LNCaP clone FGC (cell line): ENCODE data around the gene PPP1R37.

Experiments used
- DNase-seq: peaks from one replicate; pipeline ENCODE4 v3.0.0-alpha.2; 2011; ENCODE audit warnings: low read depth
- H3K4me3 ChIP-seq: 2 replicates; pipeline ENCODE4 v1.5.1; 2011; ENCODE audit warnings: mild to moderate bottlenecking, low read depth, low read length, control low read depth
- TF ChIP-seq, protein P1 (sequence below): IDR thresholded peaks from 2 replicates; pipeline ENCODE4 v1.5.1; 2012; ENCODE audit warnings: mild to moderate bottlenecking; ENCODE audit not compliant: control insufficient read depth, insufficient read depth; ENCODE audit errors: extremely low read depth

The PPP1R37 gene

DNA sequence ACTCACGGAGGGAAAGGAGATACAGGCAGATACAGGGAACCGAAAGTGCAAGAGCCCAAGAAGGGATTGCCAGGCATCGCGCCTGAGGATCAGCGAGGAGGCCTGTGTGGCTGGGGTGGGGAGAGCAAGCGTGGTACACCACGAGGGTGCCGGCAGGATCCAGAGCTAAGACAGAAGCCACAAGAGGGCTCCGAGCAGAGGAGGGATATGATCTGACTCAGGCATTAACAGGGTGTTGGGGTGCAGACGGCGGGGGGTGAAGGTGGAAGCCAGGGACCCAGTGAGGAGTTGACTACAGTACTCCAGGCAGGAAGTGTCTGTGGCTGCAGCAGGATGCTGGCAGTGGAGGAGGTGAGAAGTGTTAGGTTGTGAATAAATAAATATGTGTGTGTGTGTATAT lies 5.4 kb upstream of the PPP1R37 start:
- TF ChIP-seq, protein P1, sequence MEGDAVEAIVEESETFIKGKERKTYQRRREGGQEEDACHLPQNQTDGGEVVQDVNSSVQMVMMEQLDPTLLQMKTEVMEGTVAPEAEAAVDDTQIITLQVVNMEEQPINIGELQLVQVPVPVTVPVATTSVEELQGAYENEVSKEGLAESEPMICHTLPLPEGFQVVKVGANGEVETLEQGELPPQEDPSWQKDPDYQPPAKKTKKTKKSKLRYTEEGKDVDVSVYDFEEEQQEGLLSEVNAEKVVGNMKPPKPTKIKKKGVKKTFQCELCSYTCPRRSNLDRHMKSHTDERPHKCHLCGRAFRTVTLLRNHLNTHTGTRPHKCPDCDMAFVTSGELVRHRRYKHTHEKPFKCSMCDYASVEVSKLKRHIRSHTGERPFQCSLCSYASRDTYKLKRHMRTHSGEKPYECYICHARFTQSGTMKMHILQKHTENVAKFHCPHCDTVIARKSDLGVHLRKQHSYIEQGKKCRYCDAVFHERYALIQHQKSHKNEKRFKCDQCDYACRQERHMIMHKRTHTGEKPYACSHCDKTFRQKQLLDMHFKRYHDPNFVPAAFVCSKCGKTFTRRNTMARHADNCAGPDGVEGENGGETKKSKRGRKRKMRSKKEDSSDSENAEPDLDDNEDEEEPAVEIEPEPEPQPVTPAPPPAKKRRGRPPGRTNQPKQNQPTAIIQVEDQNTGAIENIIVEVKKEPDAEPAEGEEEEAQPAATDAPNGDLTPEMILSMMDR = no peak
- DNase-seq = no peak
- no peak overlapping the region for H3K4me3 ChIP-seq

DNA sequence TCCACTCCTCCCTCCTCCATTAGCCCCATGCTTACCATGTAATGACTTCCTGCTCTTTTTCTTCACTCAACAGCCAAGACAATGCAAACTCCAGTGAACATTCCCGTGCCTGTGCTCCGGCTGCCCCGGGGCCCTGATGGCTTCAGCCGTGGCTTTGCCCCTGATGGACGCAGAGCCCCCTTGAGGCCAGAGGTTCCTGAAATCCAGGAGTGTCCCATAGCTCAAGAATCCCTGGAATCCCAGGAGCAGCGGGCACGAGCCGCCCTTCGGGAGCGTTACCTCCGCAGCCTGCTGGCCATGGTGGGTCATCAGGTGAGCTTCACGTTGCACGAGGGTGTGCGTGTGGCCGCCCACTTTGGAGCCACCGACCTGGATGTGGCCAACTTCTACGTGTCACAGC lies 2.9 kb upstream of the PPP1R37 start:
- TF ChIP-seq, protein P1 = no peak
- no peak for DNase-seq
- no peak overlapping the region for H3K4me3 ChIP-seq

DNA sequence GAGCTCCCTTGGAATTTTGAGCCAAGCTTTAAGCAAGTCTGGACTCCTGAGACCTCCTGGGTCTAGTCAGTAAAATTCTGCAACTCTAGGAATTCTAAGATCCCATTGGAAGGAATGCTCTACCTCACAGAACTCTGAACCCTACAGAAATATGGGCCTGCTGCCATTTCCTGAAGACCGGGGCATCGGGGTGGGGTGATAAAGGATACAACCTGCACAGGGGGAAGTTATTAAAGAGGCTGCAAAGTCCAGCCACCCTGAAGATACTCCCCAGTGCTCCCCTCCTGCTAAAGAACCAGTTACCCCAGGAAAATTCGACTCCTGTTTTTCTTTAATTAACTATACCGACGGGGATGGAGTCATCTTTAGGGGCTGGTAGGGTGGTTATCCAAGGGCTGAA lies 2.4 kb upstream of the PPP1R37 start:
- DNase-seq = no peak
- peak overlapping the region; percentile 80 for H3K4me3 ChIP-seq

DNA sequence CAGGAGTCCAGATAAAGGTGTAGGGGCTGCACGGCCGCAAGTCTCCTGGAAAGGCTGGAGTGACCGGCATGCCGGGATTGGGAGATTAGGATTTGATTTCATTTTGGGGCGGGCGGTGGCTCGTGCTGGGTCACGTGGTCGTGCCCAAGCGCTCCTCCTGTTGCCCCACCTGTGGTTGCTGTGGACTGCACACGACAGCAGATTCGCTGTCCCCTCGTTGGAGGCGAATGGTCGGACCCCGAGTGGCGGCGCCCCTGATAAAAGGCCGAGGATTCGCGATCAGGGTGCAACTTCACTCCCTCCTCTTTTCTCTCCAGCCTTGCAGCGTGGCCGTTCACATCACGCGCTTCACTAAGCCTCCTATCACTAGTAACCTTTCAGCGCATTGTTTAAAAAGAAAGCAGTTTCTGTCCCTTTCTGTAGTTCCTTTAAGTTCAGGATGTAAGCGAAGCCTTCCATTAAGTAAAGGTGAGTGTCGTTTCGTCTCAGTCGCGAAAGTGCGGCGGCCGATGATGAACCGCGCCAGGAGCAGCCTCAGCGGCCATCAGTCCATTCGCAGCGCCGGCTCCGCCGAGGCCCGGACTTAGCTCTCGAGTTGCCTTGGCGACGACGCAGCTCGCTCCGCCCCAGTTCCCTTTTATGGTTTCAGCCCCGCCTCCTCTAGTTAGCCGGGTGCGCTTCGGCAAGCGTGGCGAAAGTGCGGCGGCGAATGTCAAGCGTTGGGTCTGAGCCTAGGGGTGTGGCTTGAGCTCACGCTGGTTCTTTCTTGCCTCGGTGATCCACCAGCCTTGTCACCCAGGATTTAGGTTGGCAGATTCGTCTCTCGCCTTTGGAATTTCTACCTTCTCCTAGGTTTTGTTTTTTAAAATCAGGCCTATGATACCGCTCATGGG lies 1.7 kb upstream of the PPP1R37 start:
- peak overlapping the region; percentile 80 for H3K4me3 ChIP-seq
- DNase-seq = peak; percentile 91
- TF ChIP-seq, protein P1 = no peak

More for the DNA sequence above, 2.4 kb upstream of the PPP1R37 start:
- TF ChIP-seq, protein P1 = no peak

DNA sequence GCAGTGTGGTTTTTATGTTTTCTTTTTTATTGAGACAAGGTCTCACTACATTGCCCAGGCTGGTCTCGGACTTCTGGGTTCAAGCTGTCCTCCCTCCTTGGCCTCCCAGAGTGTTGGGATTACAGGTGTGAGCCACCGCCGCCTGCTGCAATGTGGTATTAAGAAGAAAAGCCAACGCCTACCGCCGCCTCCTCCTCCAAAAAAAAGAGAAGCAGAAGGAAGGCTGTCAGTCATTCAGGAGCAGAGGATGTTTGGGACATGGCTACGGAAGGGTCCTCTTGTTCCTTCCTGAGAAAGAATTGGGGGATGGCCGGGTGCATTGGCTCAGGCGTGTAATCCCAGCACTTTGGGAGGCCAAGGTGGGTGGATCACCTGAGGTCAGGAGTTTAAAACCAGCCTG lies 1.2 kb downstream of the PPP1R37 start:
- TF ChIP-seq, protein P1 = no peak
- DNase-seq = no peak
- H3K4me3 ChIP-seq = peak overlapping the region; percentile 80

DNA sequence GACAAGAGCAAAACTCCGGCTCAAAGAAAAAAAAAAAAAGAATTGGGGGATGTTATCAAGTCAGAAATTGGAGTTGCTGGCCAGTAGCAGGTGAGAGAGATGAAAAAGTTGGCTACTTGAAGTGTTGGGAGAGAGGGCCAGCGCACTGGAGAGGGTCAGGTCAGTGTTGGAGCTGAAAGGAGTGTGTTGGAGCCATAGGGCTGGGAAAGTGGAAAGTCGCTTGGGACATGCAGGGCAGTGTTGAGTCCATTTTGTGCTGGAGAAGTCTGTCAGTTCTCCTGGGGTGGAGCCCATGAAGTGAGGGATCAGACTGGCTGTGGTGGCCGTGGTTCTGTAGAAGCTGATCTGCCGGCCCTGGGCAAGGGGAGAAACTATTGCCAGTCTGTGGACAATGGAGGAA lies 1.7 kb downstream of the PPP1R37 start:
- TF ChIP-seq, protein P1 = no peak
- H3K4me3 ChIP-seq = peak overlapping the region; percentile 80; the same call in 1 of the 2 replicates
- no peak for DNase-seq
